Sigmoid colon (tissue), 4 donors: ENCODE data around the gene CCIN.

ENCODE experiments used
- POLR2AphosphoS5 ChIP-seq, 4 donors: sonication (generic); formaldehyde crosslinking; IDR thresholded peaks; one replicate each; pipeline ENCODE4 v1.6.1; 2017; ENCODE audit warnings: antibody characterized with exemption in 4 of 4
- TF ChIP-seq, protein P1 (sequence below), 4 experiments: fragments of 450-650 bp in 3 of 4; fragments of 200-600 bp in 1 of 4; IDR thresholded peaks; one replicate each; pipeline ENCODE4 v1.5.1; 2016 to 2019; ENCODE audit warnings: antibody characterized with exemption in 4 of 4, mild to moderate bottlenecking in 3 of 4, moderate library complexity in 2 of 4

- TF ChIP-seq, protein P1, sequence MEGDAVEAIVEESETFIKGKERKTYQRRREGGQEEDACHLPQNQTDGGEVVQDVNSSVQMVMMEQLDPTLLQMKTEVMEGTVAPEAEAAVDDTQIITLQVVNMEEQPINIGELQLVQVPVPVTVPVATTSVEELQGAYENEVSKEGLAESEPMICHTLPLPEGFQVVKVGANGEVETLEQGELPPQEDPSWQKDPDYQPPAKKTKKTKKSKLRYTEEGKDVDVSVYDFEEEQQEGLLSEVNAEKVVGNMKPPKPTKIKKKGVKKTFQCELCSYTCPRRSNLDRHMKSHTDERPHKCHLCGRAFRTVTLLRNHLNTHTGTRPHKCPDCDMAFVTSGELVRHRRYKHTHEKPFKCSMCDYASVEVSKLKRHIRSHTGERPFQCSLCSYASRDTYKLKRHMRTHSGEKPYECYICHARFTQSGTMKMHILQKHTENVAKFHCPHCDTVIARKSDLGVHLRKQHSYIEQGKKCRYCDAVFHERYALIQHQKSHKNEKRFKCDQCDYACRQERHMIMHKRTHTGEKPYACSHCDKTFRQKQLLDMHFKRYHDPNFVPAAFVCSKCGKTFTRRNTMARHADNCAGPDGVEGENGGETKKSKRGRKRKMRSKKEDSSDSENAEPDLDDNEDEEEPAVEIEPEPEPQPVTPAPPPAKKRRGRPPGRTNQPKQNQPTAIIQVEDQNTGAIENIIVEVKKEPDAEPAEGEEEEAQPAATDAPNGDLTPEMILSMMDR (IDR thresholded peaks at IDR 0.05) = no peak
- TF ChIP-seq POLR2AphosphoS5 (IDR thresholded peaks at IDR 0.05) = no peak
Observed at GRCh38 chr9:36208521-36209253, 39.5 kb downstream of the CCIN start.
